Activated CD4-positive, CD25-positive, alpha-beta regulatory T cell treated with anti-CD3 and anti-CD28 coated beads, Interleukin-2, amount 50 U/mL, for 24 hours (primary cell): ENCODE results near the gene CAPG.
A peak's percentile ranks its signal among the peaks of the same experiment; 100 is the strongest.

Experiments used
- ATAC-seq, 2 donors: fragments of 150-1000 bp; cut with Tn5 transposase; one replicate each; pipeline ENCODE4 v1.10.0; 2021; ENCODE audit warnings: mild to moderate bottlenecking in 1 of 2, moderate library complexity in 1 of 2

CAPG gene

GRCh38 chr2:85355521-85355920 lies 54.6 kb downstream of the CAPG start:
- ATAC-seq = no peak

GRCh38 chr2:85355073-85355410 lies 55.1 kb downstream of the CAPG start:
- peak; percentile 5 to 6 for ATAC-seq

GRCh38 chr2:85354286-85355072 lies 55.7 kb downstream of the CAPG start, which contains the start of the genes ELMOD3 and RETSAT:
Gene ELMOD3, plus strand, starts transcription at chr2:85354769. Its CDS starts 2,430 bp downstream, at chr2:85357199.
Gene RETSAT, minus strand, starts transcription at chr2:85354528. Its CDS starts 21 bp downstream, at chr2:85354507.
- peak; percentile 99 to 100 for ATAC-seq

- no peak for ATAC-seq
Measured at GRCh38 chr2:85353876-85354285, 56.3 kb downstream of the CAPG start.

GRCh38 chr2:85347599-85347998 lies 62.6 kb downstream of the CAPG start:
- no peak for ATAC-seq
